Measurements from ENCODE around the gene KCNC1.

KCNC1 gene

DNA sequence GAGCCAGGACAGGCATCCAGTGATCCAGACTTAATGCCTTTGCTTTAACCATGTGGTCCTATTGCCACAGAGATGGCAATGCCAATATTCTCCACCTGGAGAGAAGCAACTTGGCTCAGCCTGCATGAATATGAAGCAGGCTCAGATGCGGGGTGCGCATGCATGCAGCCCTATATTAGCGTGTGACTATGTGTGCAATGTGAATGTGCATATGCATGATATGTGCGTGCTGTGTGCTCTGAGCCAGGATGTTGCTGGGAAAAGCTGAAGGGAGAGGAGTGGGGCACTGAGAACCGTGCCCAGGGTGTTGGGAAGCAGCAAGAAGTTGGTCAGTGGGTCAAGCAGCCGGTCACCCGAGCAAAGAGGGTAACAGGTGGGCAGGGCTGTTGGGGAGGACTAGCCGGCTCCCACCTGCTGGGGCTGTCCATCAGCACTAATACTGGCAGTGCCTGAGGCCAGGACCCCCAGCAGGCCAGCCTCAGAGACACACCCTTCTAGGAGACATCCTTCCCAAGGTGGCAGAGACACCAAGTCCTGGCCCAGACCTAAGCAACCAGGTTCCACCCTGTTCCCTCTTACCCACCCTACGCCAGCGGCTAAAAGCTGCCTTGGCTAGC lies 40.0 kb upstream of the KCNC1 start:
- FAIRE-seq, result no peak
- TF ChIP-seq, protein P1, sequence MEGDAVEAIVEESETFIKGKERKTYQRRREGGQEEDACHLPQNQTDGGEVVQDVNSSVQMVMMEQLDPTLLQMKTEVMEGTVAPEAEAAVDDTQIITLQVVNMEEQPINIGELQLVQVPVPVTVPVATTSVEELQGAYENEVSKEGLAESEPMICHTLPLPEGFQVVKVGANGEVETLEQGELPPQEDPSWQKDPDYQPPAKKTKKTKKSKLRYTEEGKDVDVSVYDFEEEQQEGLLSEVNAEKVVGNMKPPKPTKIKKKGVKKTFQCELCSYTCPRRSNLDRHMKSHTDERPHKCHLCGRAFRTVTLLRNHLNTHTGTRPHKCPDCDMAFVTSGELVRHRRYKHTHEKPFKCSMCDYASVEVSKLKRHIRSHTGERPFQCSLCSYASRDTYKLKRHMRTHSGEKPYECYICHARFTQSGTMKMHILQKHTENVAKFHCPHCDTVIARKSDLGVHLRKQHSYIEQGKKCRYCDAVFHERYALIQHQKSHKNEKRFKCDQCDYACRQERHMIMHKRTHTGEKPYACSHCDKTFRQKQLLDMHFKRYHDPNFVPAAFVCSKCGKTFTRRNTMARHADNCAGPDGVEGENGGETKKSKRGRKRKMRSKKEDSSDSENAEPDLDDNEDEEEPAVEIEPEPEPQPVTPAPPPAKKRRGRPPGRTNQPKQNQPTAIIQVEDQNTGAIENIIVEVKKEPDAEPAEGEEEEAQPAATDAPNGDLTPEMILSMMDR (IDR thresholded peaks at IDR 0.05; ENCODE audit: insufficient read depth, missing control alignments), result no peak
- DNase-seq (ENCODE audit: insufficient read length, low spot score), result no peak

DNA sequence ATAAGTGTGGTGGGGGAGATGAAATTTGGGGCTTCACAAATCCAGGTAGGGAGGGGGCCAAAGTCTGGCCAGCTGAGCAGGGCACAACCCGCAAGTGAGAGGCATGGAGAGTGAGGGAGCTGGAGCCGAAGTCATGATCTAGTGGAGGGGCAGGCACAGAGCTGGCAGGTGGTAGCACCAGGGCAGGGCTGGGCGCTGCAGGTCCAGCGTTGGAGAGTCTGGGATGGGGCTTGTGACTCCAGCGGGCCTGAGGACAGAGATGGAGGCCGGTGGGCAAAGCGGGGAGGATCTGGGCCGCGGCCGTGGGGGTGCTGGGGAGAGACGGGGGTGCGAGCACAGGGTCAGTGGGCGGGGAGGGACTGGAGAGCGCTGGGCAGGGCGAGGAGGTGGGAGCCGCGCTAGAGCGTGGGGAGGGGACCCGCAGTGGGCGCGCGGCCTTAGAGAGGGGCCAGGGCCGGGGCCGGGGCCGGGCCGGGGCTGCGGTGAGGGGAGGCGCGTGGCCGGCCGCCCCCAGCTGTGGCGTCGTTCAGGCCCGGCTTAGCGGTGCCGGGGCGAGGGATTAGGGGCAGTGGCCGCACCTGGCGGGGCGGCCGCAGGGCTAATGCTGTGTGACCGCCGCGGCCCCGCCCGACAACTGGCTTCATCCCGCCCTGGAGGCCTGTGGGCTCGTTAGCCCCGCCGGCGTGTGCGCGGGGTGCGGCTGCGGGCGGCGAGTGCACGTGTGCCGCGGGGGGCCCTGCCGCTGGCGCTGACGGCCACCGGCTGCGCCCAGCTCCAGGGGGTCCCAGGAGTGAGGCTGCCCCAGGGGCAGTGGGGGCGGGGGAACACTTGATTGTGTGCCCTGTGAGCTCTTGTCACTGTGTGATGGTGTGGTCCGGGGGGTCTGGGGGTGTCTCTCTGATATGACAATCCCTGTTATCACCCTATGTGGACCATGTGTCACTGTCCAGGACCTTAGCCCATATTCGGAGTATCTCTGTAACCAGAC lies 38.8 kb upstream of the KCNC1 start:
- no peak for FAIRE-seq

DNA sequence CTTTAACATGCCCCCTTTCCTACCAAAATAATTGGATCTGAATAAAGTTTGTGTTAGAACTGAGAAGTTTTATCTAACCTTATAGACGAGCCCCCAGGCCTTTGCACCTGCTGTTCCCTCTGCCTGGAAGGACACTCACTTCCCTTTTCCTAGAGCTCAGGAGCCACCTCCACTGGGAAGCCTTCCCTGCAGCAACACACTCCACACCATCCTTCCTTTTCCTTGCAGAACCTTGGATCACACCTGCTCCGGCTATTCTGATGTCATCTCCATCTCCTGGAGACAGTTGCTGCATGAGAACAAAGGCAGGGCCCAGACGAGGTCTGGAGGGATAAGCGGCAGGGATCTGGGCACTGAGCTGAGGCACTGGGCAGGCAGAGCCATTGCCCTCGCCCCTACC lies 37.8 kb upstream of the KCNC1 start:
- no peak for FAIRE-seq

More for the DNA sequence above, 38.8 kb upstream of the KCNC1 start:
- DNase-seq (ENCODE audit: insufficient read length, low spot score), result no peak
- TF ChIP-seq, protein P1 (IDR thresholded peaks at IDR 0.05; ENCODE audit: insufficient read depth, missing control alignments), result no peak

DNA sequence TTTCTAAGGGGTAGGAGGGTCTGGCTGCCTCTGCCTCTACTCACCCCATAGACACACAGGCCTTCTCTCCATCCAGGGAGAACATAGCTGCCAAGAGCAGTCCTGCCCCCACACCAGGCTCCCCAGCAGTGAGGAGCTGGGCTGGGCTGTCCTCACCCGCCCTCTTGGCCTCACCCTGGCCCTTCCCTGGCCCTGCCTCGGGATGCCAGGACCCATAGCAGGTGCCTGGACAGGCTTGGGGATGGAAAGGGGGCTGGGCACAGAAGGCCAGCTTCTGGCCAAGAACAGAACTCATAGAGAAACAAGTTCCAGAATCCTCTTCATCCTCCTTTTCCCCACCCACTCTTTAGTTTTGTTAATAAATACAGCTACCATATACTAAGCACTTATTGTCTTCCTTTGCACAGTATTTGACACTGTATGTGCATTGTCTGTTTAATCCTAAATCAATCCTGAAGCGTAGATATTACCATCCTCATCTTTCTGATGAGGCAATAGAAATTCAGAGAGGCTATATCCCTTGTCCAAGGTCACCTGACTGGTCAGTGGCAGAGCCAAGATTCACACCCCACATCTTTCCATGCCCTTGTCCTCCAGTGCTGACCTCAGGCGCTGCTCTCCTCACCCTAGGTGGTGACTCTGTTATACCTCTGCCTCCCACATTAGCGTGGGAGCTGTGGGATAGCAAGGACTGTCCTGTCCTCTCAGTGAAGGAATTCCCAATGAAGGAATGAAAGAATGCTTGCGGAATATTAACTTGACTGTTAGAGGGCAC lies 37.2 kb upstream of the KCNC1 start:
- FAIRE-seq (no peak), DNase-seq (ENCODE audit: insufficient read length, low spot score) (no peak)
- TF ChIP-seq, protein P1 (IDR thresholded peaks at IDR 0.05; ENCODE audit: insufficient read depth, missing control alignments), result no peak

More for the DNA sequence above, 37.8 kb upstream of the KCNC1 start:
- TF ChIP-seq, protein P1 (IDR thresholded peaks at IDR 0.05; ENCODE audit: insufficient read depth, missing control alignments), result no peak
- no peak for DNase-seq (ENCODE audit: insufficient read length, low spot score)

DNA sequence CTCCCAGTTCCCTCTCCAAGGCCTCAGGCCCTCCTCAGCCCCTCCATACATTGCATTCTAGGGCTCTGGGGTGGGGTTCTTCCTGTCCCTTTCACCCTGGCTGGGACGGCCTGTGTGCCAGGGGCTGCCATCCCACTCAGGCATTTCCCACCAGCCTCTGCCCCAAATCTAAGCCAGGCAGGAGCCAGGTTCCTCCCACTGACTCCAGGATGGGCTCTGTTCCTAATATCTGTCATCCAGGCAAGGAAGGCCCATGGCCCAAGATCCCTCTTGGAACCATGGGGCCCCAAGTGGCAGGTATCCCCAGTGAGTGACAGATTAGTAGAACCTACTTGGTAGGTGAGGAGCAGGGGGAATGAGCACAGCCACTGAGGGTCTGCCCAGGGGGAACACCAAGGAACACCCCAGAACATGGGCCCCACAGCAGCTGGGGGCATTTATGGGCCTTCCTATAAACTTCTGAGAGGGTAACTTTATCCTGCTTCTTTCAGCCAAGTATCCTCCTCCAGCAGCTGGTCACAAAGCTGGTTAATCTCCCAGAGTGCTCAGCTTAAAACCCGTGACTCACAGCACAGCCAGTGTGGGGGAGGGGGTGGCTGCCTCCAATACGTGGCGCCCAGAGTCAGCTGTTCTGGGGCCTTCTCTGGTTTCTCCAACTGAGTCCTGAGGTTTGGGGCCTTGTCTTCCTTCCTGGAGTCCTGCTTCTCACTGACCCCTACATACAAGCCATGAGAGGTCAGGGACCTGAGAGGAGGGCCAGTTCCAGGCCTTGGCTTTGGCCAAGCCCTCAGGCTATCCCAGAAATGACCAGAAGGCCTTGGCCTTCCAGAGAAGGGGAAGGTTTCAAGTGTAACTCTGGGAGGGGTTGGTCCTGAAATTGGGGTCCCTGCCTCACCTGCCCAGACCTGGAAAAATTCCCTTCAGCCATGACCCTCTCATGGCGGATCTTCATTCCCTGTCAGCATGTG lies 35.1 kb upstream of the KCNC1 start:
- TF ChIP-seq, protein P1 (IDR thresholded peaks at IDR 0.05; ENCODE audit: insufficient read depth, missing control alignments), result no peak
- FAIRE-seq, result no peak
- DNase-seq (ENCODE audit: insufficient read length, low spot score), result no peak

DNA sequence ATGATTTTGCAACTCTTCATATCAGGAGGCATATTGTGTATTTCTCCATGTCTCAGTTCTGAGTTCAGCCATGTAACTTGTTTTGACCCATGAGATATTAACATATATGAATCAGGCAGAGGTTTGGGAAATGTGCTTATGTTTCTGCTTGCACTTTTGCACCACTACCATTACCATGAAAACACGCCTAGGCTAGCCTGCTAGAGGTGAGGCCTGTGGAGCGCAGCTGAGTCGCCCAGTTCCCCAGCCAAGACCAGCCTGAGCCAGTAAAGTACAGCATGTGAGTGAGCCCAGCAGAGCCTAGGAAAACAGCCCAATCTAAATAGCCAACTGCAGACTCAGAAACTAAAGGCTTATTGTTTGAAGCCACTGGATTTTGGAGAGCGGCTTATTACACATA lies 33.6 kb upstream of the KCNC1 start:
- FAIRE-seq (no peak), DNase-seq (ENCODE audit: insufficient read length, low spot score) (no peak)
- TF ChIP-seq, protein P1 (IDR thresholded peaks at IDR 0.05; ENCODE audit: insufficient read depth, missing control alignments), result no peak
